Osteoblast (primary cell): ENCODE results near the gene C20orf141. TPM values are rescaled to one million over a fixed set of nuclear protein-coding genes. Genes with fewer than 3 reads are reported as not detected.
A peak's percentile ranks its signal among the peaks of the same experiment; 100 is the strongest.

Experiments
- DNase-seq: peaks from one replicate; pipeline ENCODE4 v3.0.0; 2011; ENCODE audit warnings: low spot score, mixed read lengths; ENCODE audit not compliant: insufficient read length; ENCODE audit errors: missing footprints
- H2AFZ ChIP-seq: 2 replicates; pipeline ENCODE4 v1.6.0; 2011; ENCODE audit warnings: mild to moderate bottlenecking, low read length
- H3K27ac ChIP-seq: 2 replicates; pipeline ENCODE4 v1.5.1; 2011; ENCODE audit warnings: mild to moderate bottlenecking, low read depth, low read length, moderate library complexity
- H3K27me3 ChIP-seq: 2 replicates; pipeline ENCODE4 v1.6.0; 2012; ENCODE audit warnings: mild to moderate bottlenecking, control low read depth, inconsistent platforms, low read length, moderate library complexity; ENCODE audit not compliant: insufficient read depth
- H3K36me3 ChIP-seq: 2 replicates; pipeline ENCODE4 v1.5.1; 2011; ENCODE audit warnings: mild to moderate bottlenecking, low read length, control low read depth, moderate library complexity; ENCODE audit not compliant: insufficient read depth
- H3K4me1 ChIP-seq: 2 replicates; pipeline ENCODE4 v1.5.1; 2011; ENCODE audit warnings: mild to moderate bottlenecking, low read length, control low read depth, moderate library complexity; ENCODE audit not compliant: insufficient read depth
- H3K4me2 ChIP-seq: 2 replicates; pipeline ENCODE4 v1.6.0; 2011; ENCODE audit warnings: mild to moderate bottlenecking, low read length; ENCODE audit not compliant: insufficient read depth
- H3K4me3 ChIP-seq: fragments of 200-600 bp; sonication (generic); 3 replicates; pipeline ENCODE4 v1.5.1; 2012; ENCODE audit warnings: mild to moderate bottlenecking, low read length, inconsistent platforms; ENCODE audit not compliant: insufficient read depth
- H3K79me2 ChIP-seq: 2 replicates; pipeline ENCODE4 v1.6.0; 2012; ENCODE audit warnings: mild to moderate bottlenecking, low read length, control low read depth, inconsistent platforms; ENCODE audit not compliant: insufficient read depth
- H3K9me3 ChIP-seq: 2 replicates; pipeline ENCODE4 v1.5.1; 2011; ENCODE audit warnings: low read depth, low read length, control low read depth
- H4K20me1 ChIP-seq: 2 replicates; pipeline ENCODE4 v1.6.0; 2012; ENCODE audit warnings: mild to moderate bottlenecking, low read length, control low read depth; ENCODE audit not compliant: insufficient read depth
- CTCF ChIP-seq: IDR thresholded peaks from 2 replicates; pipeline ENCODE4 v1.5.1; 2011; ENCODE audit warnings: mild to moderate bottlenecking, low read depth, low read length, moderate library complexity; ENCODE audit errors: extremely low read depth
- total RNA-seq: library from RNA; depleted of rRNA; stranded (reverse); fragments of >200 nt; gene quantifications from 2 replicates; pipeline ENCODE4 v1.2.3, GENCODE V29; 2012

C20orf141 gene
- total RNA-seq, 1 donor: 0.36 TPM

- Histone ChIP-seq H3K4me1 (peaks cover 7% of the 10 kb centered on the region), H3K4me3 (no peak overlapping the region), H4K20me1 (no peaks in the 10 kb centered on the region), H3K79me2 (no peaks in the 10 kb centered on the region), H3K4me2 (no peak overlapping the region), H2AFZ (no peak overlapping the region), H3K9me3 (no peaks in the 10 kb centered on the region), H3K36me3 (peaks cover 20% of the 10 kb centered on the region), H3K27ac (no peak overlapping the region), H3K27me3 (peaks cover 14% of the 10 kb centered on the region)
- DNase-seq: no peak
- TF ChIP-seq CTCF: no peak
Measured at GRCh38 chr20:2833761-2834160, 19.0 kb downstream of the C20orf141 start.

- H3K9me3 ChIP-seq: no peaks in the 10 kb centered on the region
- H4K20me1 ChIP-seq: no peaks in the 10 kb centered on the region
- no peak overlapping the region for H3K4me2 ChIP-seq
- peaks cover 7% of the 10 kb centered on the region for H3K4me1 ChIP-seq
- TF ChIP-seq CTCF: no peak
- H3K27ac ChIP-seq: no peak overlapping the region
- no peak overlapping the region for H2AFZ ChIP-seq
- peaks cover 6% of the 10 kb centered on the region for H3K27me3 ChIP-seq
- no peak for DNase-seq
- H3K4me3 ChIP-seq: no peak overlapping the region
- H3K36me3 ChIP-seq: peaks cover 20% of the 10 kb centered on the region
- peaks cover under 1% of the 10 kb centered on the region for H3K79me2 ChIP-seq
Measured at GRCh38 chr20:2834401-2835110, 19.8 kb downstream of the C20orf141 start.

- Histone ChIP-seq H3K27me3 (no peaks in the 10 kb centered on the region), H3K9me3 (no peaks in the 10 kb centered on the region), H2AFZ (no peak overlapping the region), H3K4me2 (no peak overlapping the region), H3K4me1 (peaks cover 13% of the 10 kb centered on the region), H3K36me3 (peaks cover 20% of the 10 kb centered on the region), H3K4me3 (no peak overlapping the region), H3K79me2 (peaks cover 5% of the 10 kb centered on the region), H4K20me1 (no peaks in the 10 kb centered on the region), H3K27ac (no peak overlapping the region)
- TF ChIP-seq CTCF: no peak
- DNase-seq: peak; percentile 48
Measured at GRCh38 chr20:2835331-2835796, 20.6 kb downstream of the C20orf141 start.

GRCh38 chr20:2836035-2836434 is 21.2 kb downstream of the C20orf141 start:
- Histone ChIP-seq H3K9me3 (no peaks in the 10 kb centered on the region), H2AFZ (no peak overlapping the region), H3K4me3 (no peak overlapping the region), H3K27ac (no peak overlapping the region), H4K20me1 (no peaks in the 10 kb centered on the region), H3K27me3 (no peaks in the 10 kb centered on the region), H3K4me1 (peaks cover 13% of the 10 kb centered on the region), H3K36me3 (peaks cover 20% of the 10 kb centered on the region), H3K79me2 (peaks cover 5% of the 10 kb centered on the region), H3K4me2 (no peak overlapping the region)
- DNase-seq: no peak
- no peak for TF ChIP-seq CTCF
